GM19463 (cell line): ENCODE data around the gene TLL2.

Source experiments
- ATAC-seq: cut with Tn5 transposase; IDR thresholded peaks from one replicate; pipeline ENCODE4 v1.9.1; 2021; ENCODE audit warnings: mild to moderate bottlenecking, moderate library complexity; ENCODE audit not compliant: unreplicated experiment

The TLL2 gene

DNA sequence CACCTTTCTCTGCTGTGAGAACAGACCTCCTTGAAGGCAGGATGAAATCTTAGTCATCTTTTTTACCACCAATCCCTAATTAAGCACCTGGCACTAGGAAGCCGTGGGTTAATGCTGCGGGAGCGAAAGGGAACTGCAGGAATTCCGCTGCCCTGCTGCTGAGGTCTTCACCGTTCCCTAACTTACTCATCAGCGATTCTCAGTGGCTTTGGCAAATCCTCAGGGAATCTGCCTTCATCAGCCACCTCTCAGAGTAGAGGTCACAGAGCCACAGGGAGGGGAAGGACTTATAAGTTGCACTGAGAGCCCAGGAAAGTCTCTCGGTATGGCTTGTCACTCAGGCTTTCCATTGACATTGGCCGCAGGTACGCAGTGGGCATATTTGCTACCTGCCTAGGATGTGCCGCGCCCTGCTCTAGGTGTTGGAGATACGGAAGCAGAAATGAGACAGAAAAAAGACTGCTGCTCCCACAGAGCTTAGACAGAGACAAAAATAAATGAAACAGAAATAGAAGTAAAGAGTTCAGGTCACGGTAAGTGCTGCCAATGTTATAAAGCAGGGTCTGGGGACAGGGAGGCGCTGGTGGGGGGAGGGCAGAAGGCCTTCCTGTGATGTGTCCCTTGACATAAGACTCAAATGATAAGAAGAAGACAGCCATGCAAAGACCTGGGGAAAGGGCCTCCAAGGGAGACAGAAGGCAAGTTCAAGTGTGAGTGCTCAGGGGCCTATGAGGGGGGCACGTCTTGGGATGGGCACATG is 82.3 kb downstream of the TLL2 start:
- no peak for ATAC-seq

DNA sequence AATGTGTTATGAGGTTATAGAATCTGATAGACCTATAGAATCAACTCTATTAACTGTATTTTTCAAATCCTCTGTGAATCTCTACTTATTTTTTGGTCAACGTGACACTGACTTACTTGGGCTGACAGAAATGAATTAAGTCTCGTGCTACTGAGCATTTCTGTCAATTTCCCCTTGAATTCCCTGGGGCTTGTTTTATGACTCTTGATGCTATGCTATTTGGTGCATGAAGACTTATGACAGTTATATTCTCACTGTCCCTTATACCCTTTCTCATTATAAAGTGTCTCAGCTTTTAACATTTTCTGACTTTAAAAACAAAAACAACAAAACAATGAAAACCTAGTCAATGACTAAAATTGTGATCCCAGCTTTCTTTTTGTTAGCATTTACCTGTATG is 86.4 kb downstream of the TLL2 start:
- ATAC-seq = no peak

DNA sequence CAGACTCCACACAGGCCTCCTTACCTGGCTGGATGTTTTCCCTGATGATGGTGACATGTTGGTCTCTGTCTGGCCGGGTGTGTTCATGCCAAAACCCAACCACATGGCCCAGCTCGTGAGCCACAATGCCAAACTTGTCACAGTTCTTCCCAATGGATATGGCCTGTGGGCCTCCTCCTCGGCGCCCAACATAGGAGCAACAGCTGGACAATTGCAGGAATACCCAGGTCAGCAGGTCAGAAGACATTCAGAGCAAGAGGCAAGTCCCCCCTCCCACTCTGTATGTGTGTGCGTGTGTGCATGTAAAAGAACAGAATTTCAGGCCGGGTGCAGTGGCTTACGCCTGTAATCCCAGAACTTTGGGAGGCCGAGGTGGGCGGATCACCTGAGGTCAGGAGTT is 91.2 kb downstream of the TLL2 start:
- no peak for ATAC-seq

DNA sequence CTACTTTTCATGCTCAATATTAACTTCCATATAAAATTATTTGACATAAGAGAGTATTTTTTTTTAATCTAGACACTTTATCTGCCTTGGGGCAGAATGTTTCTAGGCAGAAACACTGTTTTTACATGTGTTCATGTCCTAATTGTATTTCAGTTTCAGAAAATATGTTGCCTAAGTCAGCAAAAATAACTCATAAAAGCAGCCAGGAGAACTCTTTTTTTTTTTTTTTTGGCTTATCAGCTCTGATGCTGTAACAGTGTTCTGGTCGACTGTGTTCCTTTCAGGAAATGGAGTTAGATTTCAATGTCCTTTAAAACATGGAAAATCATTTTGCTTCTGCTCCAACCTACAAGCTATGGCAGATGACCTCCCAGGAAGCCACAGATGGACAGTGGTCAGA is 91.7 kb downstream of the TLL2 start:
- no peak for ATAC-seq

DNA sequence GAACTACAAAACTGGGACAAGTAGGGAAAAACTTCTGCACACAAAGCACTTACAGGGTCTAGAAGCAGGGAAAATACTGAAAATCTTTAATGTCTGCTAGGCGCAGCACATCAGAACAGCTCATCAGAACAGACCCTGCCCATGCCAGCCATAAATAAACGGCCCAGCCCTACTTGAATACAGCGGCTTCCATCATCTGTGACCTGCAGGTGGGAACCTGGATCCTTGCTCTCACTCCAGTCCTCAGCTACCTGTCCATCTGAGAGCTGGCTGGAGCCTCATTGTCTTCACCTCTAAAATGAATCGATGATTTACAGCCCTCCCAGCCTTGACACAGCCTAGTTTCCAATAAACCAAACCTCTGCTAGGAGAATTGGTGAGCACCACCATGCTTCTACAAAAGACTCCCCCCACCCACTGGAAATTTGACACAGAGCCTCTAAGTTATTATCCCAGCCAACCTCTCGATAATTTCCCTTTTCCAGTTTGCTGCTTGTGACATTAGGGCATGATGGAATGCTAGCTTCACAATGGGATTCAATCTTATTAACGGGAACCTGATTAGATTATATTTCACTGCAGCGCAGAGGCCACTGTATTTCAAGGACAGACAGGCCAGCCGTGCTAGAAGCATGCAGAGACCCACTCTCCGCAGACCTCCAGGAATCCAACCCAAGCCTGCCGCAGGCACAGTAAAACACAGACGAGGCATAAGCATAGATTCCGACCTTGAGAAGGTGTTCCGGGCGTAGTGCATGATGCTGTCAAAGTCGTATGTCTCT is 93.3 kb downstream of the TLL2 start:
- ATAC-seq = no peak

DNA sequence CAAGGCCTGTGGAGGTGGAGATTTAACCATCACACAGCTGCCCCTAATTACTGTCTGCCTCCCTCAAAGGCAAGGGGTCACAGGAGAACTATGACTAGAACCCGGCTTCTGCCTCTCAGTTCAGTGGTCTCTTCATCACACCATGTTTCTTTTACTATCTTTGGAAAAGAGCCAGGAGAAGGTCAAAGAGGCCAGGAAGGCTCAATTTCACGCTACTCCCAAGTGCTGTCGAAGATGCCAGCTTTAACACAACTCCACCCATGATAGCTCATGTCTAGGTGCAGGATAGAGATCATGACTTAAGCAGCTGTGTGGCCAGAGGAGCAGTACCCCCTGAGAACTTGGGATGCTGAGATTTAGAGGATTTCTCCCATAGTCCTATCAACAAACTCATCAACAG is 94.4 kb downstream of the TLL2 start:
- no peak for ATAC-seq

DNA sequence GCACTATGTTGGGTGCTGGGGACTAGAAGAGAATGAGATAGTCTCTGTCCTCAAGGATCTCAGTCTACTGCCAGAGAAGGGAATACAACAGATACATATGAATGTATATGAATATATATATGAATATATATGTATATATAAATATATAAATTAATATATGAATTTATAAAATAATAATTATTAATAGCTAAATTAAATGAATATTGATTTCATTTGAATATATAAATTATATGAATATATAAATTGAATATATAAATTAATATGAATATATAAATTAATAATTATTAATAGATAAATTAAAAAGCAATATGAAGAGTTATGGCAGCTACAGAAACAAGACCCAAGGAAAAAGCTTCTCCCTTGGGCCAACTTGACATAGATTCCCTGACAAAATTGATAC is 95.1 kb downstream of the TLL2 start:
- no peak for ATAC-seq

DNA sequence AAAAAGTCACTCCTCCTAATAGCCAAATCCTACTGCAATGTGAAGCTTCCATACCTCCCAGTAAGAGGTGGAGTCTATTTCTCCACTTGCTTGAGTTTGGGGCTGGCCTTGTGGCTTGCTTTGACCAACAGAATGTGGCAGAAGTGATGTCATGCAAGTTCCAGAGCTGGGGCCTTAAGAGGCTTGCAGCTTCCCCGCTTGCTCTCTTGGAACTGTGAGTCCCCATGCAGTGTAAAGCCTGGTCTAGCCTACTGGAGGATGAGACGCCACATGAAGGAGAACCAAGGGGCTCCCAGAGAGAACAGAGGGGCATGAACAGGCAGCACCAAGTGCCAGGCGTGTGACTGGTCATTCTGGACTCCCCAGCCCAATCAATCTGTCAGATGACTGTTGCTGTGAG is 96.3 kb downstream of the TLL2 start:
- no peak for ATAC-seq

DNA sequence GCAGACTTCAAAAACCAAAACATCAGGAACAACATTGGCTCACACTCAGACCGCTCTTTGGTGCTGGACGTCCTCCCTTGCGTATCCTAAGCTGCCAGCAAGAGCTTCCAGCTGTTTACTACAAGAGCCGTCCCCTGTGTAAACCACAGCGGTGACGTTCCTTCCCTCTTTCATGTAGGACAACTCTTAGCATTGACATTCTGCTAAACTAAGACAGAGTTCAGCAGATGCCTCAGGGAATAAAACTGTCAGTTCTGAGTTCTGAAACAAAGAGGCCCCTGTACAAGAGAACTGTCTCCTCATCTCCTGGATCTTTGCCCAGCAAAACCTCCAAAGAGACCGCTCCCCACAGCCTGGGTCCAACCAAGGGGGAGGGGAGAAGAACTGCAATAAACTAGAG is 97.1 kb downstream of the TLL2 start:
- ATAC-seq = no peak

DNA sequence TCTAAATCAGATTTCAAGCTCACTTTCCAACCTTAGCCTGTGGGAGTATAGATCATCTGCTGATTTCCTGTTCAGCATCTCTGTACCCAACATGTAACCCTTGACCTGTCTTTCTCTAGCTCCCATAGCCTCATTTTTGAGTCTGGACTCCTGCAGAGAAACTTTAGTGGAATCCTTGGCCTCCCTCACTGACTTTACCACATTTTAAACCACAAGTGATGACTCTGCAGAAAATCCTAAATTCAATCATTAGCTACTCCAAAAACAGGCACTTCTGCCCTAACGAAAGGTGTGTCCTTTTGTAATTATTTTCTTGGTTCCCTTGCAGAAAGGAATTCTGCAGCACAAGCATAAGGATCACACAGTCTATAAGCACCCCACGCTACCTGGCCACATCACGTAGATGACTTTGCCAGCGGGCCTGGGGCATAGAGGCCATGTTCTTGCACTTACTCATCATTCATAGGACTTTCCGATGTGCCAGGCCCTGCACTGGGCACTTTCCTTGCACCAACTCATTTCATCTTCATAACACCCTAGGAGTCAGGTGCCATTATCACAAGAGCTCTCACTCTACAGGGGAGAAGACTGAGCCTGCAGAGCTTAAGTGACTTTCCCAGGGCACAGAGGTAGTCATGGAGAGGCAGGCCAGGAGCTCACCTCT is 97.7 kb downstream of the TLL2 start:
- ATAC-seq = no peak

DNA sequence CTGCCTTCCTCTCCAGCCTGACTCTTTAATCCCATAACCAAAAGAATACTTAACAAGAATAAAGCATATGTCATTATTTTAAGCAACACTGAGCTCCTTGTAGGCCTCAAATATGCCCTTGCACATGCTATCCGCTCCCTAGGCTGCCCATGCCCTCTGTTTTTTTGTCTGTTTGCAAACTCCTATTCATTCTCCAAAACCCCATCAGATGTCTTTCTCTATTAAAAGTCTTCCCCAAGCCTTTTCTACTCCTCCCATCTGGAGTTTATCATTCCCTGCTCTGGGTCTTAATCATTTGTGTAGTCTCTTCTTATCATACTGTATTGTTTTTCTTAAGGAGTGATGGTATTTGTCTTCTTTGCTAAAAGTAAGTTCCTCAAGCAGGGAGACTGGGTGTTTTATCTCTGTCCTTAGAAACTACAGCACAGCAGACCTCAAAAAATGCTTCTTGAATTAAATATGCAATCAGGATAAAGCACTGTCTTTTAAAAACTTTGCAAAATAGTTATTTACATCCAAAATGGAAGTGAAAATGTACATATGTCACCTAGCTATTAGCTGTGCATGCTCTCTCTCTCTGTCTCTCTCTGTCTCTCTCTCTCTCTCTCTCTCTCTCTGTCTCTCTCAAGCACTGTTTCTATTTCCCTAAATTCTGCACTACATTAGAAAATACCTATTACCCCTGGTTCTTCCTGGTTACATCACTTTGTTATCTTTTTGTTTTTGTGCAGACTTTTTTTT is 98.4 kb downstream of the TLL2 start:
- ATAC-seq = no peak

DNA sequence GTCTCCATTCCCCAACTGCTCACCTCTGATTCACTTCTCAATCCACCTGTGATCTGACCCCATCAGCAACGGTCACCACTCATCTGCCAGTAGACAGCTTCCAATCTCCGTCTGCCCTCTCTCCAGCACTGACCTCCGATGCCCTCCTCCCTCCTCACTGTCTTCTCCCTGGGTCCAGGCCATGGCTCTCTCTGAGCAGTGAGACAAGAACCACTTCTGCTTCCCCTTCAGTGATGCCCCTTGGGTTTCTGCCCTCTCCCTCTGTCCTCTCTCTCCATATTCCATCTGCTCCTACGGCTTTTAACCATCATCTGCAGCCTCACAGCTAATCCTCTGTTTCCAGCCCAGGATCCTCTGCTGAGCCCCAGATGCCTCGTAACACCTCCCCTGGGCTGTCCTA is 99.4 kb downstream of the TLL2 start:
- no peak for ATAC-seq

DNA sequence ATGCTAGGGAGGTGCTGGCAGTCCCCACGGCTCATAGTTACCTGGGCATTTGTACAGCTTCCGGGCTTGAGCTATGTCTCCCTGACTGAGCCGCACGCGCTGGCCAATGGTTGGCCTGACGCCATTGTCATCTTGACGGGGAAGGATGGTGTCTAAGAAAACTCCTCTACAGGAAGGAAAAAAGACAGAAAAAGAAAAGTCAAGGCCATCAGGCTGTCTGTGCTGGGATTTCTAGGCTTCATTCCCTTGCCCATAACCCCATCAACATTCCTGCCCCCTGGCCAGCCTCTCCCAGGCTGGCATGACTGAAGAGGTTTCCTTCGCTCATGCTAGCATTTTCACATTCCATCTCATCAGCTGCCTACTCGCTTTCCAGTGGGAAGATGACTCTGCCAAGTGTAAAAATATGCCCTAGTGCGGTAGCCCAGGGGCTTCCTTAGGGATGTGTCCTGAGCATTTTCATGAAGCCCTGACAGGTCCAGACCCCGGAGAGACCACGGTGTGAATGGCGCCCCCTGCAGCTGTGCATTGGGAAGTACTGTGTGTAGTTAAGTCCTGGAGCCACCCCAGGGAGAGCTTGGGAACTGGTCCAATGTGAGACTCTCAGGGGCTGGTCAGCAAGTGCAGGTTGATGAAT is 100.5 kb downstream of the TLL2 start:
- ATAC-seq = no peak

DNA sequence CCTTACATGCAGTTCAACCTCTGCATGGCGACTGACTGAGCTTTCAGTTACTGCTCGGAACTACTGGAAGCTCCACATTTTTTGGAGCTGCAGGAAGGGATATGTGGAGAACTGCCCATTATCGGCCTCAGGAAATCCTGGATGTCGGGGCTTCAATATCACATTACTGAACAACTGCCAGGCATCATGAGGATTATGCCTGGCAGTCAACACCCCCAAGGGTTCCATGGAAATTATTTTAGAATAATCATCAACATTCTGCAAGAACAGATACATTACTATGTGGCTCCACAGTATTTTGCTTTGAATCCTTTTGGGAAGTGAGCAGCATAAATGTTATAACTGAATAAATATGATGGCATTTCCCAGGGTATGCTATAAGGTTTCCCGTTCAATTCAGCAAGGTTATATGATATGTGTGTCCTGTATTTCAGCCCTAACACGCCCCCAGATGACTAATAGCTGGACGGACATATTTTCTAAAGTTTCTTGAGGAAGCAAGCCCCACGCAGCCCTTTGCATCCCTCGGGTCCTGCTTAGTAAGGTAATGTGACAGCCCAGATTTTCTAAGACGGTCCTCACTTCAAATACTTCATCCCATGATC is 101.9 kb downstream of the TLL2 start:
- no peak for ATAC-seq

DNA sequence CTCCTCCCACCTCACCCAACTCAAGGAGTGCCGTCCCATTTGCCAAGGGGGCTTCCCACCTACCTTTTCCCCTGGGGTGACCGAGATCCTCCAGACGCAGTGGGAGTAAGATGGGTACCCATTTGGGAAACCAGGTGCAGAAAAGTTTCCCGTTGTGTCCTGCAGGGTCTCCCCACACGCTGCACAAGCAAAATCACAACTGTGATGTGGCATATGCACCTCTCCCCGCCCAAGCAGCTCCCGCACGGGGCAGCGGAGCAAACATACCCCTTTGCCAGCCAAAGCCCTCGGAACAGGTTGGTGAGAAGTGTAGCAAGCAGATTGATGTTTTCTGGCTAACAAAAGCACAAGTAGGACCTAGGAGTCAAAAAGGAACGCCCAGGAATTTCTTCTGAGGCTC is 103.4 kb downstream of the TLL2 start:
- no peak for ATAC-seq

DNA sequence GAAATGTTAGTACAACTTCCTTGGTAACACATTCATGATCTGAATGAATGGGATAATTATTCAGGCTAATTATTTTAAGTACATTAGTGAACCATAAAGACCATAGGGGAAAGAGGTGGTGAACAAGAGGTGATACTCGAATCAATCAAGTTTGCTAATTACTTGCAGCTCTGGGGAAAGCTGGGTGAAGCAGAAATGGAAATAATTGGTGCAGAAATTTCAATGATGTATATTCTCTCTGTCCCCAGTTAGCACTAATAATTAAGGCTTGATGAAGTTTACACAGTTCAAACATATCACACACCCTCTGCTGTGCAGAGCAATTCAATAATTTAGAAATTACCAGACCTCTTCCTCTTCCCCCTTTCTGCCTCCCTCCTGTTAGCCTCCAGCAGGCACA is 105.5 kb downstream of the TLL2 start:
- no peak for ATAC-seq

DNA sequence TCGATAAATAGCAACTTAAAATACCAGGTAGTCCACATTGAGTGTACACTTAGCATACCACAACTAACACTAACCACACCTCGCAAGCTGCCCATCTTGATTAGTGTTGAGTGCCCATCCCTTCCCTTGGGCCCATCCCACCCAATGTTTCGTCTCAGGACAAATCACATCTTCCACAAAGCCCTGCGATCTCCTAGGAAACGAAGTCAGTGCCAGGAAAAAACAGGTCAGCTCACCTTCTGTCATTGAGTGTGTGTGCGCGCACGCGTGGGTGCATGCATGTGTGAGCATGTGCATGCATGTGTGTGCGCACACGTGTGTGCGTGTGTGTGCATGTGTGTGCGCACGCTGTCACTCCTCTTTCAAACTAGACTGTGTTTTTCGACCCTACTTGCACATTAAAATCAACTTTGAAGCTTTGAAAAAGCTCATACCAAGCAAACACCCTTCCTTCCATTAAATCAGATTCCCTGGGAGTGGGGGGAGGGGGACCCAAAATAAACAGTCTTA is 106.1 kb downstream of the TLL2 start:
- no peak for ATAC-seq

DNA sequence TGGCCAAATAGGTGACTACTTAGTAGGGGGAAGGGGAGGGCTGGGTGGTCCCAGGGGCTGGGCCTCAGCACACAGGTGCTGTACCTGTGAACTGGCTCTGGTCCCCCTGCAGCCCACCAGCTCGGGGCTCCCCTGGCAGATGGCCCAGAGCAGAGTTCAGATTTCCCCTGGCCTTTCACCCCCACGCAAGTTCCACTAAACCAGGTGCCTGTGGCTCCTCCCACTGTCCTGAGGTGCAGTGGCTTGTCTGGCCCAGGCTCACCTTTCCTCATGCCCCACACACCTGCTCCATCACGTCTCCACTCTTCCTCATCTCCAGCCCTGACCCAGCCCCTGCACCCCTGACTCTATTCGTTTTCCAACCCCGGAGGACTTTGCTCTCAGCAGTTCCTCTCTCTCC is 107.6 kb downstream of the TLL2 start:
- no peak for ATAC-seq

DNA sequence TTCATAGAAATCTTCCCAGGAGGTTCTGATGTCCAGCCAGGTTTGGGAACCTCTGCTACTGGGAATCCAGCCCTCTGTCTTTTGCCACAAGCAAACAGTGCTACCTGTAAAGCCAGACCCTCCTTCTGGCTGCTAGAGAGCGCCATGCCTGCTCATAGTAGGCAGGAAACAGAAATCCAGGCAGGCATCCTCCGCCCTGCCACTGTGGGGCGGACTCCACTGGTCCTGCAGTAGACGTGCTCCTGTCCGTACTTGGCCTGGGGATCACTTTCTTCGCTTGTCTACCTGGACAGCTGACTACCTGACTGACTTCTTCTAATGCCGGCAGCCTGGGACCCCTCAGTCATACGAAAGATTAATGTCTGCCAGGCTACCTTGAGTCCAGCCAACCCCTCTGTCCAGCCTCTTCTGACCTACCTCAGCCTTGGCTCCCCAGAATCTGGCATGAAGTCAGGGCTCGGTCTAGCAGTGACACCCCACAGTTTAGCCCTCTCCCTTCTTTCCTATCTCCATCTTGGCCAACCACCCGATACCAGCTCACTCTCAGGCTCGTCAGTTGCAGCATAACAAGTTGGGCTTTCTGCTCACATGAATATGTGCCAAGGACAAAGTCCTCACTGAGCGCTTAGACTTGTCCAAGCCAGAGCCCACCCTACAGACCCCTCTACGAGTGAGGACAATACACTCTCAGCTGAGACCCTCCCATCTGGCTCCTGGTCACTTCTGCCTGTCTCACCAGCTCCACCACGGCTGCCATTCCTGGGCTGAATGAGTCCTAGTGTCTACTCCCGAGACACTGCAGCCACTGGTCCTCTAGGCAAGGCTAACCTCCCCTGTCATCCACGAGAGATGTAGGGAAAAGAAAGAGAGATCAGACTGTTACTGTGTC is 111.1 kb downstream of the TLL2 start:
- ATAC-seq = no peak
